ENCODE data around the gene FRAT2. TPM values are rescaled to one million over a fixed set of nuclear protein-coding genes. Genes with fewer than 3 reads are reported as not detected.
"Not testable (repeated sequence)": the region's sequence is repeated elsewhere in the genome, so short reads cannot be mapped to it uniquely, and the experiment has no call there.

Gene FRAT2
- total and polyA plus RNA-seq, 4 donors: 3.0 to 8.6 (median 6.2) TPM

- H3K4me1 ChIP-seq (ENCODE audit: control insufficient read depth in 1 of 2, insufficient read depth in 2 of 2, low read length in 2 of 2): no peaks in the 10 kb centered on the region
- WGBS, 2 donors: 61% methylated on average over 3 of the region's 3 CpGs
- intact Hi-C loops (cut with DNase I): loop anchor here in 1 of 2 donors (1.0 kb wide), 1 partner anchor 41 kb away; the partner anchor contains the start of gene FRAT2
- no peak overlapping the region for H3K4me3 ChIP-seq (ENCODE audit: low read length in 2 of 2)
- H3K27me3 ChIP-seq (ENCODE audit: control insufficient read depth in 1 of 2, insufficient read depth in 2 of 2, low read length in 1 of 2): no peaks in the 10 kb centered on the region
- DNase-seq: no peak
- H3K36me3 ChIP-seq (ENCODE audit: control insufficient read depth in 1 of 2, insufficient read depth in 2 of 2, low read length in 1 of 2): no peaks in the 10 kb centered on the region
- no peak overlapping the region for H3K27ac ChIP-seq (ENCODE audit: low read depth in 1 of 2, low read length in 2 of 2)
- no peaks in the 10 kb centered on the region for H3K9me3 ChIP-seq (ENCODE audit: control insufficient read depth, low read length)
- ATAC-seq (ENCODE audit: low FRiP score): no peak
Measured at GRCh38 chr10:97292862-97293198, 41.7 kb downstream of the FRAT2 start.

GRCh38 chr10:97292097-97292861 lies 42.2 kb downstream of the FRAT2 start, which contains the start of gene ARHGAP19:
ARHGAP19 (minus strand) TSS chr10:97292637; CDS start chr10:97292627, 10 bp downstream.
- peak; percentile 100 for ATAC-seq (ENCODE audit: low FRiP score)
- H3K4me3 ChIP-seq (ENCODE audit: low read length in 2 of 2): peak within 1 kb of the TSS; percentile 67 to 76
- H3K27me3 ChIP-seq (ENCODE audit: control insufficient read depth in 1 of 2, insufficient read depth in 2 of 2, low read length in 1 of 2): no peaks in the 10 kb centered on the region
- intact Hi-C loops (cut with DNase I): loop anchor here in 1 of 2 donors (1.0 kb wide), 1 partner anchor 42 kb away; the partner anchor contains the start of gene FRAT2
- 0% methylated on average over 46 to 55 of the region's 55 CpGs for WGBS, 2 donors
- no peaks in the 10 kb centered on the region for H3K9me3 ChIP-seq (ENCODE audit: control insufficient read depth, low read length)
- peak; percentile 95 to 97 for DNase-seq
- H3K27ac ChIP-seq (ENCODE audit: low read depth in 1 of 2, low read length in 2 of 2): peak within 1 kb of the TSS; percentile 87 to 89
- H3K4me1 ChIP-seq (ENCODE audit: control insufficient read depth in 1 of 2, insufficient read depth in 2 of 2, low read length in 2 of 2): no peaks in the 10 kb centered on the region
- H3K36me3 ChIP-seq (ENCODE audit: control insufficient read depth in 1 of 2, insufficient read depth in 2 of 2, low read length in 1 of 2): no peaks in the 10 kb centered on the region

GRCh38 chr10:97291357-97292096 lies 43.0 kb downstream of the FRAT2 start:
- no peak for ATAC-seq (ENCODE audit: low FRiP score)
- no peaks in the 10 kb centered on the region for H3K9me3 ChIP-seq (ENCODE audit: control insufficient read depth, low read length)
- WGBS, 2 donors: 54 to 56% methylated on average over 25 of the region's 25 CpGs
- intact Hi-C loops (cut with DNase I): loop anchor here in 1 of 2 donors (1.0 kb wide), 1 partner anchor 43 kb away; the partner anchor contains the start of gene FRAT2
- peak overlapping the region; percentile 87 to 89 for H3K27ac ChIP-seq (ENCODE audit: low read depth in 1 of 2, low read length in 2 of 2)
- H3K27me3 ChIP-seq (ENCODE audit: control insufficient read depth in 1 of 2, insufficient read depth in 2 of 2, low read length in 1 of 2): no peaks in the 10 kb centered on the region
- DNase-seq: no peak
- no peaks in the 10 kb centered on the region for H3K4me1 ChIP-seq (ENCODE audit: control insufficient read depth in 1 of 2, insufficient read depth in 2 of 2, low read length in 2 of 2)
- no peaks in the 10 kb centered on the region for H3K36me3 ChIP-seq (ENCODE audit: control insufficient read depth in 1 of 2, insufficient read depth in 2 of 2, low read length in 1 of 2)
- peak overlapping the region; percentile 67 to 76 for H3K4me3 ChIP-seq (ENCODE audit: low read length in 2 of 2)

GRCh38 chr10:97290576-97291356 lies 43.8 kb downstream of the FRAT2 start:
- H3K36me3 ChIP-seq (ENCODE audit: control insufficient read depth in 1 of 2, insufficient read depth in 2 of 2, low read length in 1 of 2); intact Hi-C loops (cut with DNase I); H3K4me1 ChIP-seq (ENCODE audit: control insufficient read depth in 1 of 2, insufficient read depth in 2 of 2, low read length in 2 of 2); H3K27ac ChIP-seq (ENCODE audit: low read depth in 1 of 2, low read length in 2 of 2); H3K9me3 ChIP-seq (ENCODE audit: control insufficient read depth, low read length); H3K4me3 ChIP-seq (ENCODE audit: low read length in 2 of 2); H3K27me3 ChIP-seq (ENCODE audit: control insufficient read depth in 1 of 2, insufficient read depth in 2 of 2, low read length in 1 of 2); DNase-seq; ATAC-seq (ENCODE audit: low FRiP score): not testable (repeated sequence)
- WGBS, 2 donors: 94% methylated on average over 17 of the region's 17 CpGs

- WGBS, 2 donors: 95 to 97% methylated on average over 13 of the region's 13 CpGs
- ATAC-seq (ENCODE audit: low FRiP score); H3K4me3 ChIP-seq (ENCODE audit: low read length in 2 of 2); intact Hi-C loops (cut with DNase I); H3K9me3 ChIP-seq (ENCODE audit: control insufficient read depth, low read length); H3K27ac ChIP-seq (ENCODE audit: low read depth in 1 of 2, low read length in 2 of 2); H3K4me1 ChIP-seq (ENCODE audit: control insufficient read depth in 1 of 2, insufficient read depth in 2 of 2, low read length in 2 of 2); H3K27me3 ChIP-seq (ENCODE audit: control insufficient read depth in 1 of 2, insufficient read depth in 2 of 2, low read length in 1 of 2); H3K36me3 ChIP-seq (ENCODE audit: control insufficient read depth in 1 of 2, insufficient read depth in 2 of 2, low read length in 1 of 2); DNase-seq: not testable (repeated sequence)
Measured at GRCh38 chr10:97290076-97290475, 44.5 kb downstream of the FRAT2 start.

Other genes starting within 250 kb of the FRAT2 start
- gene SLIT1, start 148.8 kb downstream of the FRAT2 start, total RNA-seq: under 1 TPM; 0.19 to 0.42 TPM
- under 1 TPM; 0.13 to 0.25 TPM for gene SLIT1, start 148.8 kb downstream of the FRAT2 start, polyA plus RNA-seq
- 1 to 10 TPM; 9.0 to 9.4 TPM for gene ARHGAP19, start 42.1 kb downstream of the FRAT2 start, total RNA-seq
- 10 to 100 TPM in 1 of 2 donors, 1 to 10 TPM in 1; 1.8 to 12.8 TPM for gene ARHGAP19, start 42.1 kb downstream of the FRAT2 start, polyA plus RNA-seq
- 1 to 10 TPM; 2.4 to 4.5 TPM for gene FRAT1, start 15.5 kb downstream of the FRAT2 start, total RNA-seq
- 1 to 10 TPM; 1.5 TPM for gene FRAT1, start 15.5 kb downstream of the FRAT2 start, polyA plus RNA-seq
- 10 to 100 TPM; 25.1 to 31.9 TPM for gene RRP12, start 66.6 kb upstream of the FRAT2 start, total RNA-seq
- gene RRP12, start 66.6 kb upstream of the FRAT2 start, polyA plus RNA-seq: 10 to 100 TPM in 1 of 2 donors, 1 to 10 TPM in 1; 6.4 to 10.7 TPM
- 100 to 1,000 TPM; 145 to 148 TPM for gene PGAM1, start 91.5 kb upstream of the FRAT2 start, total RNA-seq
- gene PGAM1, start 91.5 kb upstream of the FRAT2 start, polyA plus RNA-seq: 100 to 1,000 TPM; 134 to 189 TPM
- gene EXOSC1, start 111.3 kb upstream of the FRAT2 start, total RNA-seq: 10 to 100 TPM; 25.6 to 27.2 TPM
- gene EXOSC1, start 111.3 kb upstream of the FRAT2 start, polyA plus RNA-seq: 10 to 100 TPM; 39.4 to 41.9 TPM
- gene ZDHHC16, start 111.4 kb upstream of the FRAT2 start, total RNA-seq: 10 to 100 TPM; 29.6 to 35.6 TPM
- gene ZDHHC16, start 111.4 kb upstream of the FRAT2 start, polyA plus RNA-seq: 10 to 100 TPM; 17.8 to 27.8 TPM
- 10 to 100 TPM; 34.3 to 63.8 TPM for gene MMS19, start 163.7 kb upstream of the FRAT2 start, total RNA-seq
- 10 to 100 TPM; 16.2 to 73.4 TPM for gene MMS19, start 163.7 kb upstream of the FRAT2 start, polyA plus RNA-seq
- 10 to 100 TPM; 15.1 to 15.8 TPM for gene UBTD1, start 164.2 kb upstream of the FRAT2 start, total RNA-seq
- gene UBTD1, start 164.2 kb upstream of the FRAT2 start, polyA plus RNA-seq: 10 to 100 TPM; 10.1 to 18.9 TPM
- gene ANKRD2, start 238.1 kb upstream of the FRAT2 start, total RNA-seq: under 1 TPM; 0.39 to 0.78 TPM
- gene ANKRD2, start 238.1 kb upstream of the FRAT2 start, polyA plus RNA-seq: 1 to 10 TPM; 1.4 to 3.1 TPM
- gene HOGA1, start 249.7 kb upstream of the FRAT2 start, total RNA-seq: 1 to 10 TPM; 1.9 to 4.6 TPM
- 1 to 10 TPM; 3.9 to 4.0 TPM for gene HOGA1, start 249.7 kb upstream of the FRAT2 start, polyA plus RNA-seq